ENCODE results near the gene RGS4.
"Not testable (repeated sequence)": the region's sequence is repeated elsewhere in the genome, so short reads cannot be mapped to it uniquely, and the experiment has no call there.

RGS4 gene

DNA sequence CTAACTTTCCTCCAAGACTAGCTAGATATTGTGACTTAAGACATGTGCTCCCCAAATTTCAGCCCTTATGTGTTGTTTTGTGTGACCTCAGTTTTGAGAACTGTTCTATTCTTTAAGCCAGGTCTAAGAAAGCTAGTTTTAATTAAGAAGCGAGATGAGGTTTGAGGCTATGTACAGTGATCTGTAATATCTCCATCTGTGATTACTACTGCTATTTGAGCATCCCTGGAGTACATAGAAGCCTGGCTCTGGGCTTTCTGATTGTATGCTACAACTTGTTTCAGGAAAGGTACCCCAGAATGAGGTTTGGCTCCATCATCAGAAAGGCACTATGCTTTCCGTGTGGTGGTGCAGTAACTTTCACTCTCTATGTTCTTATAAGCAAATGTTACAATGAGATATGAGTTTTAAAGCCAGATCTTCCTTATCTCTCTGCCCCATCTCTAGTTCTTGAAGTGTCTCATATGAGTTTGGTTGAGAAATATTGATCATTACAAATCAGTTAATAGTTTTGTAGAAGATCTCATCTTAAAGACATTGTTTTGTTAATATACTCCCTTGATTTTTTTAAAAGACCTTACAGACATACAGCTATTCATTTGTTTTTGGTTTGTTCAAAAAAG lies 605 bp downstream of the RGS4 start:
- DNase-seq, result no peak

DNA sequence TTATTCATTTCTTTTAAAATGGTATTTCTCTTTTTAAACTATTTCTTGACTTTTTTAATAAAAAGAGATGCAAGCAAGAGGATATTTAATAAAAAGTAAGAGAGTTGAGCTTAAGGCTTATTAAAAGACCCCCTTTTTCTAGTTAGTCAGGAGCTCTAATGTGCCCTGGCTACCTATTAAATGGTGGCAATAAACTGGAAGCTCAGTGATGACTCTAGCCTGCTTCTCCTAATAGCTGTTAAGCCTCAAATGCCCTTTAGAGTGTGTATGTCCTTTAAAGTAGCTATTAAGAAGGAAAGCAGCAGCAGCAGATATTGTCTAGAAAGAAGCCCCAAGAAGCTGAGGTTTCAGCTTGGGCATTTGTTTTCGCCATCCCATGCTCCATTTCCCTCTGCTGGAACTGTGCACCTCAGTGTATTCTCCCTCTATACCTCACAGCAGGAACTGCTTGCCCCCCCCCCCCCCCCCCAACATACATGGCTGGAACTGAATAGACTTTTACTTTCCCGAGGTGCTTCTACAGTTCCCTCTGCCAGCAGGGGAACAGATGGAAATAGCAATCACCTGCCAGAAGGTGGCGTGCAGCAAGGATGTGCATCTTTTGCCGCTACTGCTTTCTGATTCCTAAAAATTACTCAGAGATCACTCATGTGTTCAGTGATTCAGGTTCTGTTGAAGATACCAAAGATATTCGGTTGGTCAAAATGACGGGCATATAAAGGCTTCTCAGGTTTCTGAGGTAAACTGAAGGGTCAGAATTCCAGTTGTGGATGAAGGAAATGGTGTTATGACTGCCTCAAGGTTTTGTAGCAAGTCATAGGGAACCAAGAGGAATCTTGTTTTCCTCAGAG lies 2.5 kb downstream of the RGS4 start:
- DNase-seq, result peak; percentile 34

DNA sequence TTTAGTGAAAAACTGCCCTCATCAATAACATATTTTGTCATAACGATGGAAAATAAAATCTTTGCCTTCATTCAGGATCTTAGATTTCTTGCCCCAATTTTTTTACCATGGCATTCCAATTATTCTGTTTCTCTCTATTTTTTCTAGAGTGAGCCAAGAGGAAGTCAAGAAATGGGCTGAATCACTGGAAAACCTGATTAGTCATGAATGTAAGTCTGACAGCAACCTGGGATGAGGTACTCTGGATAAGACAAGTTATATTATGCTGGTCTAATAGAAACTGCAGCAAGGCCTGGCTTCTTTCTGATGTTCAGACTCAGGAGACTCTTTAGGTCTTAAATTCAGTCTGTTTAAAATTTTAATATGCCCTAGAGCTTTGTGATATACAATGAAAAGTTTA lies 3.5 kb downstream of the RGS4 start:
- DNase-seq, result no peak

DNA sequence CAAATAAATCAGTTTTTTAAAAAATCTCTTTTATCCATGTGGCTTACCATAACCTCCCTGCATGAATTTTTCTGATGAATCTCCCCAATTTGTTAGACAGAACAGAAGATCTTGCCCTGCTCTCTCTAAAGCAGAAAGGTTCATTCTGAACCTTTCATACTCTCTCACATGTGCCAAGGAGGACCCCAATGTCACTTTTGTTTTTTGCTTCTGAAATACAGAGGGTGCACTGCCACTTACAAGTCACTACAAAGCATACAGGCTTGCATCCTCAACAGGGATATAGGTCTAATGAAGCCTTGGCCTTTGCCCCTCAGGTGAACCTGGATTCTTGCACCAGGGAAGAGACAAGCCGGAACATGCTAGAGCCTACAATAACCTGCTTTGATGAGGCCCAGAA lies 4.8 kb downstream of the RGS4 start:
- DNase-seq, result no peak

DNA sequence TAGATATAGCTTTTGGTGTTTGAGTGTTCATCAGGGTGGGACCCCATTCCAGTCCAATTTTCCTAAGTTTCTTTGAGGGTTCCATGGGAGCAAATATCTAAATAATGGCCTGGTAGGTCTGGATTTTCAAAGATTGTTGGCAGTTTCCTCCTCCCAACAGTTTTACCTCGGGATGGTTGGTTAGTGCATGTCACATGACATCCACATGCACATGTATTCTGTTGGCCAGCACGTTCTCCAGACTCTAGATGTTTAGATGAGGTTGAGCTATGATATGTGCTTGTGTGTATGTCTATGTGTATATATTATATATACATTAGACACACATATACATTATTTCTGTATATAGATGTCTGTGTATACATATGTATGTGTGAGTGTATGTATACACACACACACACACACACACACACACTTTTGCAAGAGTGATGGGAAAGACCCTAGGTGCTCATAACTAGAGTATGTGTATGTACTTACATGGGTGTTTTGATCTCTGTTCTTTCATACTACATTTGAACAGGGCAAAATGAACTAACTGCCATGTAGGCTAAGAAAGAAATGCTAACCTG lies 5.6 kb downstream of the RGS4 start:
- no peak for DNase-seq

DNA sequence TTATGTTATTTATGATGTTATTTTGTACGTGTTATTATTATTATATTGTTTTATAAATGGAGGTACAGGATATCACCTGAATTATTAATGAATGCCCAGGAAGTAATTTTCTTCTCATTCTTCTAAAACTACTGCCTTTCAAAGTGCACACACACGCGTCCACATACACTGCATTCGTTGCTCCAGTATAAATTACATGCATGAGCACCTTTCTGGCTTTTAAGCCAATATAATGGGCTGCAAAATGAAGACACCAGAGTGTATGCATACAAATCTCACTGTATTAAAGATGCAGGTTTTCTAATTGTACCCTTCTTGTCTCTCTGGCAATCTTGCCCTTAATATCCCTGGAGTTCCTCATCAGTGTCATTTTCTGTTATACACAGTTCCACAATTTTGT lies 6.9 kb downstream of the RGS4 start:
- no peak for DNase-seq

DNA sequence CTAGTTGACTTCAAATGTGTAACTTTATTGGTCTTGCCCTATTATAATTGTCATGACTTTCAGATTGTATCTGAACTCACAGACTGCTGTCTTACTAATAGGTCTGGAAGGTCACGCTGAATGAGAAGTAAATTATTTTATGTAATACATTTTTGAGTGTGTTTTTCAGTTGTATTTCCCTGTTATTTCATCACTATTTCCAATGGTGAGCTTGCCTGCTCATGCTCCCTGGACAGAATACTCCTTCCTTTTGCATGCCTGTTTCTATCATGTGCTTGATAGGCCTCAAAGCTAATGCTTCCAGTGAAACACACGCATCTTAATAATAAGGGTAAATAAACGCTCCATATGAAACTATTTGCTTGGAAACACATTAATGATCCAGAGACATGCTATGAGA lies 7.3 kb downstream of the RGS4 start:
- DNase-seq, result no peak

DNA sequence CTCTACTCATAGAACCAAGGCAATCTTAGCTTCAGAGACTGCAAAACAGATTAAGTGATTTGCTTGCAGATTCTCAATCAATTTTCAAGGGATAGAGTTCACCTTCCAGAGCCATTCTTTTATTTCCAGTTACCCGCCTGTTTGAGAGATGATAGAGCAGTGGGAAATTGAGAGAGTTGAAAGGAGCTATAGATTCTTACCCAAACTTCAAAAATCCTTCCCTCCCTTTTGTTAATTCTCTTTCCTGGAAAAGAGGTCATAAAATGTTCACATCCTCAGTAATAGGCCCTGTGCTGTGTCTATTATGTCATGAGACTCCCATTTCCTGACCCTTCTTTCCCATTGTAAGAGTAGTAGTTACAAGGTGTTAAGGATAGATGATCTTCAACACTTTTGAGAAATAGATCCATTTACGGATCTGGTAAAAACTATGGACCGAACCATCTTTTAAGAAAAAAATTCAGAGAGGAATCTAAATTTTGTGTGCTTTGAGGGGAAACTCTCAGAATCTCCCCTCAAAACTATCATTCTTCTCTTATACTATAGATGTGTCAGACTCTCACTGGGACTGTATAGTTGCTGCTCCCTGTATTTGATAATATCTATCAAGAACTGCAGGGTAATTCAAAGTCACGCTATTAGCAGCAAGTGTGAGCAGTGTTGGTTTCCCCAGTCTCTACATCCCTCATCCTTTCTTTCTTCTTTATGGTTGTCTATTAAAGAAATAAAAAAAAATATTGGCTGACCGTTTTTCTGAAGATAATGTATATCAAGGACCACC lies 8.0 kb downstream of the RGS4 start:
- no peak for DNase-seq

DNA sequence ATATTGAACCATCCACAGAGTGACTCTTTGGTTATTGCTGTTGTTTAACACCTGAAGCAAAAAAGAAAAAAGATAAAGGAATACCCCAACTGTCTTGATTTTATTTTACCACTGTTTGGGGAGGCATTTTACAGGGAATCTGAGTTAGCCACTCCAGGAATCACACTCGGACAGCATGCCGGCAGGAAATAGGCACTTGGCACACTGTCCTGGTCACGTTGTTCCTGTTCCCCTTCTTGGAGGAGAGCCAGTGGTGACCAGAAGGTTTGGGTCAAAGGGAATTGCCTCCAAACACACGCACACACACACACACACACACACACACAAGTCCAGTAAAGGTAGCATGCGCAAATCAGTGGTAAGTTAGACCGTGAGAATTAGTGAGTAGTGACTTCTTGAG lies 13.8 kb downstream of the RGS4 start:
- DNase-seq, result no peak

DNA sequence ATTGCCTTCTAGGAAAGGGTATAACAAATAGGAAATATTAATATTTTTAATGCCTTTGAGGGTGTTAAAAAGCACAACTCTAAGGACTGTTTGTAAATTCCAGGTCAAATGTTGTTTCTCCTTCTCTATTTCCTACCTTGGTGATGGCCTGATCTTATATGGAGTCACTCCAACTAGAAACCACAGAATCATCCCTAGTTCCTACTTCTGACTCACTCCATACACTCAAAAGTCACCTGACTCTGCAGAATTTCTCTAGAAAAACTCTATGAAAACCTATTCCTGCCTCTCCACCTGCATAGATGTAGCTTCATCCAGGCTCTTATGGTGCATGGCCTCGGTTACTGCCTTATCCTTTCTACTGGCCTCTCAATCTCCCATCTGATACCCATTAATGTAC lies 14.5 kb downstream of the RGS4 start:
- DNase-seq, result no peak

DNA sequence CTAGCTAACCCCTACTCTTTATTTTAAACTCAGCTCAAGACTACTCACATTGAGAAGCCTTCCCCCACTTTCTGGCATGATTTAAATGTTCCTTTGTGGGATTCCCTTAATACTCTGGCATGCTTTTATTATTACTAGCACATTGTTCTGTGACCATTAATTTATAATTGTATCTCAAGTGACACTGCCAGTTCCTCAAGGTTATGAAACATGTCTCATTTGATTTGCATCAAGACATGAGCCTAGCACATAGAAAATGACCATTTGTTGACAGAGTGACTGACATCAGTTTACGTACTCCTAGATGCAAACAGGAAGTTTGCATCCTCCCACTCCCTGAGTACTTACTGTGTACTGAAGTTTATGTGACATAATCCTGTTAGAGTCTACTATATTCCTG lies 15.2 kb downstream of the RGS4 start:
- DNase-seq, result no peak

DNA sequence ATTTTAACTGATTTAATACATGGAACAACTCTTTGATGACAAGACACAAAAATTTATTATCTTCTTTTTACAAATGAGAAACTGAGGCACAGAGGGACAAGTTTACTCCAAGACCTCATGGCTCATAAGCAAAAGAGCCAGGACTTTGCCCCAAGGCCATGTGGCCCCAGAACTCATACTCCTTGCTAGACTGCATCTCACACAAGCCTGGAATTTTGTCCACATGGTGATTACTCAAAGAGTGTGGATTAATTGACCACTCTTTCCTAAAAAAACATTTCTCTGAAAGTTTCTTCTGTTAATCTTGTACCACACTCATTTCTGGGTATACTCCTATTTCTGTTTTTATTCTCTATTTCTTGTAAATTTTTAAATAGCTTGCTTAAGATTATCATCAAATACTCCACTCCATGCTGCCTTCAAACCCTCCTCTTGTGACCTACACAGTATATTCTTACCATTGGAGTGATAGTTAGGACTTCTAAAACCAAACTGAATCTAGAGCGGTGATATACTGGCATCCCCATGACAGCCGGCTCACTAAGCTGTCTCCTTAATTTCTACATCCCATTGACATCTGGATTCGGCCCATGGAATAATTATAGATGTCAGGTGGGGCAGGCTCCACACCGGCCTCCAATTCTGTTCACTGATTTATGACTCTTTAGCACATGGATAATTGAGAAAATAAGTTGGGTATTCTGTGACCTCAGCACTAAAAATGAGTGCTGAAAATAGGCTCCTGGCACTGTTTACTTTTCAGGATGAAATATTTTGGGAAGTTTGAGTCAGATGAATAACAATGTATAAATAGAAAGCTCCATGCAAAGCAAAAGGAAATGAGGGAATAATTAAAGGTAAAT lies 16.1 kb downstream of the RGS4 start:
- no peak for DNase-seq

DNA sequence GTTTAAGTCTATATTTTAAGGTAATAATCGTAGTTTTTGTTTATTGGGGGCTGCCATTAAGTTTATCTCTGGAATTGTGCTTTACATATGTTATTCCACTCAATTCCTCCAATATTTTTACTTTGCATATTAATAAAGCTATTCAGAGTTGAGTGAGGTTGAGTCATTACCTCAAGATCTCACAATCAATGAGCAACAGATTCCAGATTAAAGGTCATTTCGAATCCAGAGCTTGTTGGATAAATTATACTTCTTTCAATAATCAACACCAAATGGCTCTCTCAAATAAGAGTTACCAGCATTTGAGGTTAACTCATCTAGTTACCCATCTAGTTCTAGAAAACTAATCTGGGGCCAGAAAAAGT lies 16.7 kb downstream of the RGS4 start:
- no peak for DNase-seq

DNA sequence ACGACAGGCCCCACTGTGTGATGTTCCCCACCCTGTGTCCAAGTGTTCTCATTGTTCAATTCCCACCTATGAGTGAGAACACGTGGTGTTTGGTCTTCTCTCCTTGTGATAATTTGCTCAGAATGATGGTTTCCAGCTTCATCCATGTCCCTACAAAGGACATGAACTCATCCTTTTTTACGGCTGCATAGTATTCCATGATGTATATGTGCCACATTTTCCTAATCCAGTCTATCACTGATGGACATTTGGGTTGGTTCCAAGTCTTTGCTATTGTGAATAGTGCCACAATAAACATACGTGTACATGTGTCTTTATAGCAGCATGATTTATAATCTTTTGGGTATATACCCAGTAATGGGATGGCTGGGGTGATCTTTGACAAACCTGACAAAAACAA lies 20.0 kb downstream of the RGS4 start:
- not testable (repeated sequence) for DNase-seq

DNA sequence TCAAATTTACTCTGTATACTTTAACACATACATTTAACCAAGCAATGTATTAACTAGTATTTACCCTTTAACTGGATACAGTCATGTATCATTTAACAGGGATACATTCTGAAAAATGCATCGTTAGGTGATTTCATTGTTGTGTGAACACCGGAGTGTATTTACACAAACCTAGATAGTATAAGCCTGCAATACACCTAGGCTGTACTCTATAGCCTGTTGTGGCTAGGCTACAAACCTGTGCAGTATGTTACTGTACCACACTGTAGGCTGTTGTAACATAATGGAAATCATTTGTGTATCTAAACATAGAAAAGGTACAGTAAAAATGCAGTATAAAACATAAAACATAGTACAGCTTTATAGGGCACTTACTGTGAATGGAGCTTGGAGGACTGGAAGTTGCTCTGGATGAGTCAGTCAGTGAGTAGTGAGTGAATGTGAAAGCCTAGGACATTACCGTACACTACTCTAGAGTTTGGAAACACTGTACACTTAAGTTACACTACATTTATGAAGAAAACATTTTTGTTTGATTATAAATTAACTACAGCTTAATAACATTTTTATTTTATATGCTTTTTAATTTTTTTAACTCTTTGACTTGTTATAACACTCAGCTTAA lies 21.3 kb downstream of the RGS4 start:
- no peak for DNase-seq

DNA sequence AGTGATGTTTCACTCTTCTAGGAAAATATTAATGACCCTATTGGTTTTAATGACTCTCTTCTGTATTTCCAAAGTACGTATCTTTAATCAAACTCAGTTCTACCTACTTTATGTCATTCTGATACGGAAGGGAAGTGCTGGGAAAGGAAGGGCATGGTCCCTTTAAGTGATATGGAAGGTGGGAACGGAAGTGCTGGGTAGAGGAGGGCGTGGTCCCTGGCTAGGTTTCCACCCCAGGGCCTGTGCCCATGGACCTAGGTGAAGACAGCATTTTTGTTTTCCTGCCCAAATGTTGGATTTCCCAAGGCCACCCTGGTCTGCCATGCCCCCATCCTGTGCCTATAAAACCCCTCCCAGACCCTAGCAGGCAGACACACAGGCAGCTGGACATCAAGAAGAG lies 24.0 kb downstream of the RGS4 start:
- no peak for DNase-seq

DNA sequence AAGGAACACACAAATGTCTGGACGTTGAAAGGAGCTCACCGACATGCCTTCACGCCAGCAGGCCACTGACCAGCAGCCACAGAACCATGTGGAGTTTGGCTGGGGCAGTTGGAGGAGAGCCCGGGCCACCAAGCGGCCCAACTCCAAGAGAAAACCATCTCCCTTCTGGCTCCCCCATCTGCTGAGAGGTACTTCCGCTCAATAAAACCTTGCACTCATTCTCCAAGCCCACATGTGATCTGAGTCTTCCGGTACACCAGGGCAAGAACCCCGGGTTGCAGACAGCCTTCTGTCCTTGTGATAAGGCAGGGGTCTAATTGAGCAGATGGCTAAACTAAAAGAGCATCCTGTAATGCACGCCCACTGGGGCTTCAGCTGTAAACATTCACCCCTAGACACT lies 24.4 kb downstream of the RGS4 start:
- no peak for DNase-seq

DNA sequence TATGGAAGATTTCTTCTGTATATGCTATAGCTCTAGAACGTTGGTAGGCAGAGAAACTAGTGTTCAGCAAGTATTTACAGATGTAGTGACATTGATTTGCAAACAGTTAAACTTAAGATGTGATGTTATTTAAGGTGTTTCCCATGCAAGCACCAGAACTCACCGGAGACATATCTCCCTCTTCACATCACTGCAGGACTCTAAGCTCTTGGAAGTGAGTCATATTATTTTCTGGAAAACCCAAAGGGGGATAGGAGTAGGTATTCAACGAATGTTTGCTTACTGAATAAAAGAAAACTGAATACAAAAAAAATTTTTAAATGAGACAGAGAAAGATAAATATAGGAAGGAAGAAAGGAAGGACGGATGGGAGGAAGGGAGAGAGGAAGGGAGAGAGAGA lies 25.0 kb downstream of the RGS4 start:
- no peak for DNase-seq

DNA sequence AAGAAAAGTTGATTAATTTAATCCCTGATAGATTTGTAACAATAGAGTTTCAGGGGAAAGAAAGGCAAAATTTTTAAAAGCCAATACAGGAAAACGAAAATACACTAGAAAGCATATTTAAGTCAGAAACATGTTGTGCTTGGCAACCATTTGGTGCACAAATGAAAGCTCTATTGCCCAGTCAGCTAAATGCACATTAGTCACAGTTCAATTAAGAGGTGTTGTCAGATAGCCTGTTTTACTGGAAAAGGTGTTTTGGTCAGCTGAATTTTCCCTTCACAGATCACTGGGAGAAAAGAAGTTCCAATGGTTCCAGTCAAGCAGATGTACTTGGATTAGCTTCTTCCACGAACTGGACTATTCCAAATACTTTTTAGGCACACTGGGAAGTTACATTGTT lies 25.4 kb downstream of the RGS4 start:
- no peak for DNase-seq

DNA sequence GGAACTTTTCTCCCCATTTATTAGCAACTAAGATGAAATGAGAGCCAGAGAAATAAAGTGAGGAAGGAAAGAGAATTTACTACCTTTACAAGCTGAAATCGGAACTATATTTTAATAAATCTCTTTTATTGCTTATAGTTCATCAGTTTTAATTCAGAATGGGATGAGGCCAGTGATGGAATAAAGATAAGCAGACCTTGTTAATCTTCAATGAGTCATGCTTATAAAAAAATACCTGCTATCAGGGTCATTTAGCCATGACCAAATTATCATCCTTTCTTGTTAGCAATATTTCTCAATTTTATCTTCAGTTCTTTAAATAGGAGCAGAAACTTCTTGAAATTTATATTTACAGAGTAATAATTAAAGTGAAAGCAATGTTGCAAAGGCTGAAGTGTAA lies 26.1 kb downstream of the RGS4 start:
- DNase-seq, result no peak

DNA sequence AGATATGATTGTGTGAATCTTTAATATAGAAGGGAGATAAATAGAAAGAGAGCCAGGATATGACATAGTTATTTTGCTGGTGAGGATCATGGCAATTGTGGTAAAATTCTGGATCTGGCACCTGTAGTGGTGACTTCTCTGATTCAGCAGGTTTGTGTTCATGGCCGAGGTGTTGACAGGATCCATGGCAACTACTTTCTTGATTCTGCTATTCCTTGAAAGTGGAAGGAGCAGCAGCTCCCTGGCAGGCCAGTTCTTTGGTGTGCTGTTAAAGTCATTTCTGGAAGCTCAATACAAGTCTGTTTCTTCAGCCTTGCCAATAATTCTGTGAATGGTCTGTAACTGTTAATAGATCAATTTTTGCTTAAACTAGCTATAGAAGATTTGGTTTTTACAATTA lies 33.4 kb downstream of the RGS4 start:
- DNase-seq, result no peak

DNA sequence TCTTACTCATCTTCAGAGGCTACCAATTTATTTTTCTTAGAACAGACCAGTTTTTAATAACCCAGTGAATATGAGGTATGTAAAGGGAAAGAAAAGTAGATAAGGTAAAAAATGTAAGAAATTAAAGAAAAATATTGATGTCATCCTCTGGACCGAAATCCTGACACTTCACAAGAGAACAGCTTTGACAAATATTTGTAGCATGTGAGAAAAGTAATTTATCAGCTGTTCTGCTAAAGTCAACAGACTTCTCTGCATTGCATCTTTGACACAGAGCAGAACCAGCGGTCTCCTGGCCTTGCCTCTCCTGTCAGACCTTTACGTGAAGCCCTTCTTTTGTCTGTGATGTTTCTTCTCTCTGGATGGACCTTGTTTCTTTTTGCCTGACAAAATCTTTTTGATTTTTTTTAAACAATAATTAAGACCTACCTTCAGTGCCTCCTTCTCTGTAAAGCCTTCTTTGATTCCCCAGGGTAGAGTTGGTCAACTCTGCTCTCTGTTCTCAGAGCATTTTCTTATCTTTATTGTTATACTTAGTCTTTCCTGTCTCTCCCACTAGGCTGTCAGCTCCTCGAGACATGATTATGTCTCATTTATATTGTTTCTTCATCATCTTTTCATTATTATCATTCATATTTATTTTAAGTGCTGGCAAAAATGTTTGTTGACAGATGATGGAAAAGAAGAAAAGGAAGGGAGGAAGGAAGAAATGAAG lies 35.4 kb downstream of the RGS4 start:
- no peak for DNase-seq

All from CD4-positive, alpha-beta T cell treated with Interleukin-12 subunit alpha and Interleukin-12 subunit beta, for 1 hour (primary cell).